Lower leg skin (tissue), 3 donors: ENCODE results near the gene KRTAP2-3.
"Not testable (repeated sequence)": the region's sequence is repeated elsewhere in the genome, so short reads cannot be mapped to it uniquely, and the experiment has no call there.

ENCODE experiments used
- POLR2A ChIP-seq, 2 donors: fragments of 450-650 bp; IDR thresholded peaks; one replicate each; pipeline ENCODE4 v1.6.1; 2016 to 2017; ENCODE audit warnings: antibody characterized with exemption in 2 of 2, mild to moderate bottlenecking in 1 of 2, moderate library complexity in 1 of 2
- TF ChIP-seq, protein P1 (sequence below), 3 donors: fragments of 450-650 bp; IDR thresholded peaks; one replicate each; pipeline ENCODE4 v1.5.1; 2016; ENCODE audit warnings: antibody characterized with exemption in 3 of 3, mild to moderate bottlenecking in 3 of 3, moderate library complexity in 2 of 3

DNA sequence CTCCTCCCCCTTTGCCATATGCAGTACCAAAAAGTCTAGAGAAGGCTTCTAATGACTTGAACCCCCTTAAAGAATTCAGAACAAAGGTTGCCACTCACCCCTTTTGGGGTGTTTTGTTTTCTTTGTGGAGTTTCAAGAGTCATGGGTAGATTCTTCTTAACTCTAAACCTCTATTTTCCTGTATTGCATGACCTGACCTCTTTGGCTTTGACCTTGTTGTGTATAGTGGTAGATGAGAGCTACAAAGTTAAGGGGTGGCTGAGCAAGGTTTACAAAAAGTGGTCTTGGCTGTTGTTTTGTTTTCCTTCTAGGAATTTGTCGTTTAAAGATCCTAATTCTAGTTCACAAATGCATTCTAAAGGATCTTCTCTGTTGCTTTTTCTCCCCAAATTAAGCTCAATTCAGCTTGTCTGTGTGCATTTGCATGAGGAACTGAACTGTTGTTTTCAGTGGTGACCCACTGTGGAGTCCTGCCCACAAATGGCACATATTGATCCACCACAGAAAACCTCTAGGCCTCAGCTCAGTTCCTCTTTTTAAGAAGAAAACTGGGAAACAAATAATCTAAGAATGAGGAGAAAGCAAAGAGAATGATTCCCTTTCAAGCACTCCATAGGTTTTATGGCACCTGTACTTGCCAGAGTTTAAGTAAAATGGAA, 48.9 kb upstream of the KRTAP2-3 start:
- TF ChIP-seq, protein P1, sequence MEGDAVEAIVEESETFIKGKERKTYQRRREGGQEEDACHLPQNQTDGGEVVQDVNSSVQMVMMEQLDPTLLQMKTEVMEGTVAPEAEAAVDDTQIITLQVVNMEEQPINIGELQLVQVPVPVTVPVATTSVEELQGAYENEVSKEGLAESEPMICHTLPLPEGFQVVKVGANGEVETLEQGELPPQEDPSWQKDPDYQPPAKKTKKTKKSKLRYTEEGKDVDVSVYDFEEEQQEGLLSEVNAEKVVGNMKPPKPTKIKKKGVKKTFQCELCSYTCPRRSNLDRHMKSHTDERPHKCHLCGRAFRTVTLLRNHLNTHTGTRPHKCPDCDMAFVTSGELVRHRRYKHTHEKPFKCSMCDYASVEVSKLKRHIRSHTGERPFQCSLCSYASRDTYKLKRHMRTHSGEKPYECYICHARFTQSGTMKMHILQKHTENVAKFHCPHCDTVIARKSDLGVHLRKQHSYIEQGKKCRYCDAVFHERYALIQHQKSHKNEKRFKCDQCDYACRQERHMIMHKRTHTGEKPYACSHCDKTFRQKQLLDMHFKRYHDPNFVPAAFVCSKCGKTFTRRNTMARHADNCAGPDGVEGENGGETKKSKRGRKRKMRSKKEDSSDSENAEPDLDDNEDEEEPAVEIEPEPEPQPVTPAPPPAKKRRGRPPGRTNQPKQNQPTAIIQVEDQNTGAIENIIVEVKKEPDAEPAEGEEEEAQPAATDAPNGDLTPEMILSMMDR (IDR thresholded peaks at IDR 0.05) = not testable (repeated sequence)
- not testable (repeated sequence) for TF ChIP-seq POLR2A (IDR thresholded peaks at IDR 0.05)
